ENCODE measurements around the gene MAPK8.

Gene MAPK8

GRCh38 chr10:48463318-48464003 is 157.0 kb downstream of the MAPK8 start:
- peak in 15 of 42 donors; percentile 6 to 42 (median 25) for DNase-seq
- intact Hi-C loops (cut with DNase I) = no loop called here

GRCh38 chr10:48464121-48464870 is 157.8 kb downstream of the MAPK8 start:
- intact Hi-C loops (cut with DNase I) = no loop called here
- DNase-seq = peak in 17 of 42 donors; percentile 5 to 39 (median 14)

DNA sequence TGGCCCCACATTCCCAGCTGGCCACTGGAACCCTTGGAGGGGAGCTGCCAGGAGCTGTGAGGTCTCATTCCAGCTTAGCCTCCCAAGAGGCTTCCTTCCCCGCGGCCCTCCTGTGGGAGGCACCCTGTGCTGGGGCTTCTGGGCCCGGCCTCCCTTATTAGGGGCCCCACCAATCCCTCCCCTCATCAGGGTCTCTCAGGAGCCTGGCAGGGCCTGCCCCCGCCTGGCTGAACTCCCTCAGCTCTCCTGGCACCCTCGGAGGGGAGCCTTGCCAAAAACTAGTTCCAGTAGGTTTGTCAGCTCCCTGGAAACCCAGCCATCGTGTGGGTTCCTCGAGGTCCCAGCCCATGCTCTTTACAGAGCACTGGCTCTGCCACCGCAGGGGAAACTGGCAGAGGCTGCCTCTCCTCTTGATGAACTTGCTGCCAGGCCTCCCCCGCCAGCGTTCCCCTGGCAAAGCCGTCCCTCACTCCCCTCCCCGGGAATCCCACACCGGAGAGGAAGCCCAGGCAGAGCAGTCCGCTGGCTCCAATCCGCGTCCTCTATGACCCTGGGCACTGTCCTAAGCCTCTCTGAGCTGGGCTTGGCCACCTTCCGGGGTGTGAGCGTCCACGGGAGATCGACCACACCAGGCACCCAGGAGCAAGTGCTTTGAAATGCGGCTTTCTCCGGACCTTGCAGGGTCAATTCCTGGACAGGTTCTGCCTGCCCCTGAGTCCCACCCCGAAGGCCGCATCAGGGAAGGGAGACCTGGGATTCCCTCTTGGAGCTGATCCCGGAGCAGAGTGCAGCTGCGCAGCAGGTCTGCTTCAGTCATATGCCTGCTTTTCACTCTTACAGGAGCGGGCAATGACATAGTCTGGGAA is 158.6 kb downstream of the MAPK8 start:
- intact Hi-C loops (cut with DNase I) = no loop called here
- DNase-seq = peak in 36 of 42 donors; percentile 7 to 71 (median 52)

- intact Hi-C loops (cut with DNase I) = no loop called here
- peak in 17 of 42 donors; percentile 7 to 44 (median 21) for DNase-seq
Measured at GRCh38 chr10:48465860-48466521, 159.5 kb downstream of the MAPK8 start.

DNA sequence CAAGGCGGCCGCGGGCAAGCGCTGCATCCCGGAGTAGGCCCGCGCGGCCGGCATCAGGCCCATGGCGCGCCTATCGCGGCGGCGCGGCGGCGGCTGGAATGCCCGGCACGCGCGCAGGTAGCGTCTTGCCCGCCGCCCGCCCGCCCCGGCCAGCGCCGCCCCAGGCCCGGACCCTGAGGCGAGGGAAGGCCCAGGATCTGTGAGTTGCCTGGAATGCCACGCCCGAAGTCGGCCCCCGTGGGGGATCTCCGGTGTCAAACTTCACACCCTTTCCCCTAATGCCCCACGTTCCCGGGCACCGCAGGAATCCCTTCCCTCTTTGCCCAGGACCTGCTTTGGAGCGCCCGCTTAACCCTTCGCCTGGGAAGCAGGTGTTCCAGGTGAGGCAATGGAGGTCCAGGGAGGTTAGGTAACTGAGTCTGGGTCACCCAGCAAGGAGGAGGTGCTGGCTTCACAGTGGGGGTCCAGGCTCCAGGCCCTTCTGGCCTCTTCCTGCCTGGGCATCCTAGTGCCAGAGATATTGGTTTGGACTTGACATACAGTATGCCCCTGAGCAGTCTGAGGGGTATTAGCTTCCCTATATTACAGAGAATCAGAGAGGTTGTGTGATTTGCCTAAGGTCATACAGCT is 160.2 kb downstream of the MAPK8 start:
- intact Hi-C loops (cut with DNase I) = no loop called here
- peak in 18 of 42 donors; percentile 6 to 44 (median 14) for DNase-seq

GRCh38 chr10:48467669-48468068 is 161.2 kb downstream of the MAPK8 start:
- intact Hi-C loops (cut with DNase I) = no loop called here
- DNase-seq = peak in 13 of 42 donors; percentile 1 to 31 (median 11)

DNA sequence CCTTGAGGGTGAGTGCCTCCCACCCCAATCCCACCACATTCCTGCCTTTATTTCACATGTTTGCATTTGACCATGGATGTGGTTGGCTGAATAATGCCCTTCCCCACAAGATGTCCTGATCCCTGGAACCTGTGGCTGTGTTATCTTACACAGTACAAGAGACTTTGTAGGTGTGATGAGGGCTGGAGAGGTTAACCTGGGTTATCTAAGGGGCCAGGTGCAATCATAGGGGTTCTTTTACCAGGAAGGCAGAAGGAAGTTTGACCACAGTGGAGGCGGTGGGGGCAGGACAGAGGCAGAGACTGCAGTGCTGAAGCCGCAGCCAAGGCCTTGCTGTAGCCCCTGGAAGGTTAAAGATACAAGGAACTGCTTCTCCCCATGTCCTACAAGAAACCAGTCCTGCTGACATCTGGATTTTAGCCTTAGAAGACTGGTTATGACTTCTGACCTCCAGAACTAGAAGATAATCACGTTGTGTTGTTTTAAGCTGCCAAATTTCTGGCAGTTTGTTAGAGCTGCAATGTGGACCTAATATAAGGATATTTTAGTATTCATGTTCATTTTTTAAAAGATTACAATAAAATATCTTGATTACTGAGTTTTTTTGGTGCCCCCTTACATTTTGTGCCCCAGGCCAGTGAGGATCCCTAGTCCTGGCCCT is 161.8 kb downstream of the MAPK8 start:
- DNase-seq = peak in 15 of 42 donors; percentile 2 to 38 (median 9)
- intact Hi-C loops (cut with DNase I) = no loop called here

- DNase-seq = peak in 18 of 42 donors; percentile 0 to 35 (median 12)
- intact Hi-C loops (cut with DNase I) = no loop called here
Measured at GRCh38 chr10:48468866-48469511, 162.5 kb downstream of the MAPK8 start.

- peak in 17 of 42 donors; percentile 2 to 29 (median 15) for DNase-seq
- intact Hi-C loops (cut with DNase I) = no loop called here
Measured at GRCh38 chr10:48469516-48470020, 163.1 kb downstream of the MAPK8 start.

GRCh38 chr10:48470115-48470892 is 163.8 kb downstream of the MAPK8 start:
- peak in 26 of 42 donors; percentile 12 to 75 (median 42) for DNase-seq
- intact Hi-C loops (cut with DNase I) = no loop called here

- peak in 14 of 42 donors; percentile 3 to 35 (median 11) for DNase-seq
- intact Hi-C loops (cut with DNase I) = no loop called here
Measured at GRCh38 chr10:48470893-48471805, 164.7 kb downstream of the MAPK8 start.

- DNase-seq = peak in 2 of 42 donors; percentile 7
Measured at GRCh38 chr10:48472501-48473069, 166.1 kb downstream of the MAPK8 start.

DNA sequence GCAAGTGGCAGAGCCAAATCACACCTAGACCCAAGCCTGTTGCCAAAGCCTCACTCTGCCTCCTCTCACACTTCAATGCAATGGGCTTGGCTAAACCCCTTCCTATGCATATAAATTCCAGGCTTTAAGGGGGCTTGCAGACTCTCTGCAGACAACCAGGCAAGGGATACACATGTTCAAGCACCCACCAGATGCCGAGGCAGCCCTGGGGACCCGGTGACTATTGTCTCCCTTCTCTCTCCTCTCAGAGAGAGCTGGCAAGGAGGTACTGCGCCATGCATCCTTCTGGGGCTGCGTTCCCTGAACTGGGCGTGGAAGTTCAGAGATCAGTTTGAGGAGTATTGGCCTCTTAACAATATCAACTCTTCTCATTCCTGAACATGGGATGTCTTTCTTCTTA is 167.2 kb downstream of the MAPK8 start:
- intact Hi-C loops (cut with DNase I) = no loop called here
- peak in 11 of 42 donors; percentile 0 to 36 (median 4) for DNase-seq

More at GRCh38 chr10:48472501-48473069, 166.1 kb downstream of the MAPK8 start:
- intact Hi-C loops (cut with DNase I) = no loop called here

DNA sequence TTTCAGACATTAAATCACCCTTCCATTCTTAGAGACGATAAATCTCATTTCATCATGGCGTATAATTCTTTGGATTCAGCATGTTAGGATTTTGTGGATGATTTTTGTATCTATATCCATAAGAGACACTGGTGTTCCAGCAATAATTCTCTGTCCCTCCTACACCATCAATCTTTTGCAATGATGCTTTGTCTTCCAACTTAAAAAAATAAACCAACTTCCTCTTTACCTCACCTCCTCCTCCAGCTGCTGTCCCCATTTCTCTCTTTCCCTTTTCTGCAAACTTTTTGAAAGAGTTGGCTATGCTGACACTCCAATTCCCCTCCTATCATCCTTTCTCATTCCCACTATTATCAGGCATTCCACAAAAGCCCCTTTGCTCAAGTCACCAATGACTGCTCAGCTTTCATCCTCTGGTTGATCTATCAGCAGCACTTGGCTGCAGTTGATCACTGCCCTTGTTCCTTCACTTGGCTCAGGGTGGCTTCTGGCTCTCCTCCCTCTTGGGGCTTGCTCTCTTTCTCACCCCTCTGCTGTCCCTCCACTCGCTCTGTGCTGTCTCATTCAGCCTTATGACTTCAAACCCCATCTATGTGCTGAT is 168.4 kb downstream of the MAPK8 start:
- peak in 8 of 42 donors; percentile 2 to 21 (median 8) for DNase-seq
- intact Hi-C loops (cut with DNase I) = no loop called here

DNA sequence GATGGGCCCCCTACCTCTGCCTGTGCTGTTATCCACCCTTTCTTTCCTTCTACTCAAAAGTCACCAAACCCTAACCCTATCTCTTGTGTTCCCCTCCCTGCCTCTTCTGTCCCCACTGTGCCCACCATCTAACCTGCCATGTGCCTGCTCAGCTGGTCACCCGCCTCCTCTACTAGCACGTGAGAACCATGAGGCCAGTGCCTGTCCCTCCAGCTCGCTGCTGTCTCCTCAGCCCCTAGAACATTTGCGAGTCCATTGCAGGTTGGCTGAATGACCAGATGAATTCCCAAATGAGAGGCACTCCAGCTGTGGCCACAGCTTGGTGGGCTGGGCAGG is 169.4 kb downstream of the MAPK8 start:
- intact Hi-C loops (cut with DNase I) = no loop called here
- peak in 4 of 42 donors; percentile 2 to 31 (median 8) for DNase-seq

Data from head of caudate nucleus (tissue), 42 donors.